HG03159 (cell line): ENCODE measurements around the gene USP4.
A peak's percentile ranks its signal among the peaks of the same experiment; 100 is the strongest.

Source experiments
- ATAC-seq: cut with Tn5 transposase; IDR thresholded peaks from one replicate; pipeline ENCODE4 v1.9.1; 2021; ENCODE audit warnings: mild to moderate bottlenecking, moderate library complexity; ENCODE audit not compliant: unreplicated experiment

USP4 gene

GRCh38 chr3:49296781-49297411 is 43.0 kb downstream of the USP4 start:
- no peak for ATAC-seq

GRCh38 chr3:49295489-49296058 is 44.3 kb downstream of the USP4 start:
- ATAC-seq: no peak

GRCh38 chr3:49294343-49294742 is 45.5 kb downstream of the USP4 start:
- no peak for ATAC-seq

GRCh38 chr3:49283997-49284396 is 55.9 kb downstream of the USP4 start:
- ATAC-seq: no peak

- ATAC-seq: no peak
Observed at GRCh38 chr3:49279376-49279775, 60.5 kb downstream of the USP4 start.

- no peak for ATAC-seq
Observed at GRCh38 chr3:49278548-49278947, 61.3 kb downstream of the USP4 start.

GRCh38 chr3:49277383-49277775 is 62.5 kb downstream of the USP4 start:
- no peak for ATAC-seq

GRCh38 chr3:49276475-49277382 is 63.1 kb downstream of the USP4 start, which contains the start of gene C3orf62:
TSS of gene C3orf62 (minus strand) at chr3:49277232. CDS start at chr3:49276872, 360 bp downstream.
- peak; percentile 70 for ATAC-seq

GRCh38 chr3:49273825-49274532 is 65.9 kb downstream of the USP4 start:
- ATAC-seq: no peak

GRCh38 chr3:49271047-49271446 is 68.8 kb downstream of the USP4 start:
- no peak for ATAC-seq

GRCh38 chr3:49270156-49270500 is 69.7 kb downstream of the USP4 start:
- no peak for ATAC-seq

GRCh38 chr3:49269443-49270155 is 70.3 kb downstream of the USP4 start:
- ATAC-seq: no peak

GRCh38 chr3:49266410-49267095 is 73.3 kb downstream of the USP4 start:
- ATAC-seq: no peak

GRCh38 chr3:49265661-49266386 is 74.0 kb downstream of the USP4 start:
- ATAC-seq: no peak

- no peak for ATAC-seq
Observed at GRCh38 chr3:49263159-49263889, 76.5 kb downstream of the USP4 start.

- ATAC-seq: no peak
Observed at GRCh38 chr3:49260806-49261324, 79.0 kb downstream of the USP4 start.

- ATAC-seq: no peak
Observed at GRCh38 chr3:49257187-49257586, 82.7 kb downstream of the USP4 start.

- no peak for ATAC-seq
Observed at GRCh38 chr3:49255718-49256511, 83.9 kb downstream of the USP4 start.
